Pons (tissue), 1 donor: ENCODE results near the gene LDLRAD3.
A peak's percentile ranks its signal among the peaks of the same experiment; 100 is the strongest.
"Not testable (repeated sequence)": the region's sequence is repeated elsewhere in the genome, so short reads cannot be mapped to it uniquely, and the experiment has no call there.

Experiments
- DNase-seq: peaks from one replicate; pipeline ENCODE4 v3.0.0-alpha.2; 2016; ENCODE audit warnings: low spot score

Gene LDLRAD3

GRCh38 chr11:35995681-35996271 lies 51.9 kb downstream of the LDLRAD3 start:
- no peak for DNase-seq

DNA sequence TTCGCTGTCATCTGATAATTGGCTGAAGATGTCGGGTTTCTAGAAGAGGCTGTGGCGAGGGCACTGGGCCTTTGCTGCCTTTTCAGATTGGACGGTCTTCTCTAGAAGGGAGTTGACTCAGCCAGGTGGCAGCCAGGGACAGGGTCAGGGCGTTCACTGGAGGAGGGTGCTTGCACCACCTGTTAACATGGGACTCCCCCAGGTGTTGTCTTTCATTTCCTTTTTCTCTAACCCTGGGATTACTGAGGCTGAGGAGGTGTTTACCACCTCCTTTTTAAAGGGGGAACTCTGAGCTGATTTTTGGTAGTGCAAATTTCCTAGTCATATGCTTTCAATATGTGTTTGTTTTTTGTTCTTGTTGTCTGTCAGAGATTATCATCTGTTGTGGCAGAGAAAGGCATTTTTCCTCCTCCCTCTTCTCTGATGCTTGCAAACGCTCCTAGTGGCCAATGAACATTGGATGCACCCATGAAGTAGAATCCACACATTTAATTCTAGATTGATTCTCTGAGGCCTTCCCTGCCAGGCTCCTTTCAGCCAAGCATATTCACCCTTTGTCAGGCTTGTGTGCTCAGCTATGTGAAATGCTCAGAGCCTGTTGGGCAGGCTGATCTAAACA lies 54.1 kb downstream of the LDLRAD3 start:
- no peak for DNase-seq

DNA sequence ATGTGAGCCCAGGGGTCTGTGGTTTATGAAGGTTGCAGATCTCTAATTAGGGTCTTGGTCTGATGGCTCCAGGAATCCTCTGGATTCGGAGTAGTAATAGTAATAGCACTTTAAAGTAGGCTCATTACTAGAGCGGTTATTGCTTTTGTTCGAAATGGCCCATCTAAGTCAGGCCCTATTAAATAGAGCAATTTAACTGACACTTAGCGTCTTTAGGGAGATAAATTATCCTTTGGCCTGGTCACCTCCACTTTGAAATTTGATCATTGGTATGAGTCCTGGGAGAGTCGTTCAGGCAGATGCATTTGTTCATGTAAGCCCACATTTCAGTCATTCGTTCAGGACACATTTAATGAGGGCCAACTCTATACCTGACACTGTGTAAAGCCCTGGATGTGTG lies 54.8 kb downstream of the LDLRAD3 start:
- DNase-seq: no peak

GRCh38 chr11:36000616-36001190 lies 56.8 kb downstream of the LDLRAD3 start:
- DNase-seq: no peak

DNA sequence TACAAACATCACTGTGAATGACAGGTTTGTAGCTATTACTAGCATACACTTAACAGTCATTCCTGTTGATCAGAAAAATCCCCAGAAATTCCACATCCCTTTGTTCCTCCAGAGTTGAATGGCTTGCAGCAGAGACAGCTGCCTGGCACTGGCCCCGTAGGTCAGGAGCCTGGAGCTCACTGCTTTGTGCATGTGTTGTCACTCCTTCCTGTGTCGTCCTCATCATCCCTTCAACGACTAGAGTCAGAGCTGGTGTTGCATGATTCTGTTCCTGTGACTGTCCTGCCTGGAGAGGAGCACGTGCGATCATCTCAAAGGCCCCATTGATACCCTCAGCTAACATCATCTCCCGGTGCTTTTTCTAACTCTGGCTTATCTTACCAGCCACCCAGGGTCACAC lies 58.3 kb downstream of the LDLRAD3 start:
- peak; percentile 92 for DNase-seq

- DNase-seq: no peak
Observed at GRCh38 chr11:36002796-36003195, 58.9 kb downstream of the LDLRAD3 start.

- DNase-seq: no peak
Observed at GRCh38 chr11:36006556-36006955, 62.7 kb downstream of the LDLRAD3 start.

DNA sequence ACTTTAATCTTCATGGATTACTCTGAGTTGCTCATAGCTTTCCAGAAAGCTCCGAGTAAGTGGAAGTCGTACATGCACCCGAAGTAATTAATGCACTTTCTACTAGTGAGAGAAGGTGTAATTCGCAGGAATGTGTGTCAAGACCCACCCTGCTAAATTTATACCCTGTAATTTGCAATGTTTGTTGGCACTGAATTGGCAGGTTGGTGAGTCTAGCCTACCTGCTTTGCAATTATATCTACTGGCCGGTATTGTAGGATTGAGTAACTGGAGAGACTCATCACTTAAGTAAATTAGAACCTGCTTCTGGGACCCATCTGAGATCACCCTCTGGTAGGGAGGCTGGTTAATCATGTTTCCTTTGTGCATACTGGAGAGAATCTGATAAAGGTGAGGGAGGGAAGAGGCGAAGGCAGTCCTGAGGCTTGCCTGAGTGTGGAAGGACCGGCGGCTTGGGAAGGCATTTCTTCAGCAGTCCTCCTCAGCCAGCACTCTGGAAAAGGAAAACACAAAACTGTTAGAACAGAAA lies 63.3 kb downstream of the LDLRAD3 start:
- no peak for DNase-seq

DNA sequence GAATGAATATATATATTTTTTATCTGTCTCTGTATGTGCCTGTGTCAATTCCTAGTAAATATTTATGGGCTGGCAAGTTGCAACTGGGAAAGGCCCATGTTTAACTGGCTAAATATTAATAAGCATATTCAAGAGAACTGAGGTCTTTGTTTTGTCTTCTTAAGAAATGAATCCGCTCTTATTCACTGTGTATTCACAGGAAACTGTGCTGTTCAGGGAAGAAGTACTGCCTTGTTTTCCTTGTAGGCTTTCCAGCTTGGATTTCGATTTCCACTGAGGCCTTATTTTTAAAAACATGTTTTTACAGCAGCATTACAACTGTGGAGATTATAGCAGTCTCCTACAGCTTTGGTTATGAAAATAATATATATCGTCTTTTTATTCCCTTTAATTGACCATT lies 64.7 kb downstream of the LDLRAD3 start:
- peak; percentile 82 for DNase-seq

DNA sequence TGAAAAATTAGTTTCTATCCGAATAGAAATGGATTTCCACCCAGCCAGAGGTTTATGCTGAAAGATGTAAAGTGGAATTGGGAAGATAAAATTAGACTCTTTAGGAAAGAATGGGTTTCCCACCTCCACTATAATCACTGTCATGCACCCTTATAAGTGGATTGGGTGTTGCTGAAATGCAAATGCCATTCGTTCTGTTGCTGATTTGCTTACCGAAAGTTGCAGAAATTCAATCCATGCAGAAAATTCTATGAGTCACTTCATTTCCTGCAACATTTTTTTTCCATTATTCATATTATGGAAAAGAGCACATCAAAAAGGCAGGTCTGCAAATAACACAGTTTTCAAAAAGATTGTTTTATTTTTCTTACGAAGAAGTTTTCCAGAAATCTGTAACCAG lies 65.6 kb downstream of the LDLRAD3 start:
- DNase-seq: no peak

DNA sequence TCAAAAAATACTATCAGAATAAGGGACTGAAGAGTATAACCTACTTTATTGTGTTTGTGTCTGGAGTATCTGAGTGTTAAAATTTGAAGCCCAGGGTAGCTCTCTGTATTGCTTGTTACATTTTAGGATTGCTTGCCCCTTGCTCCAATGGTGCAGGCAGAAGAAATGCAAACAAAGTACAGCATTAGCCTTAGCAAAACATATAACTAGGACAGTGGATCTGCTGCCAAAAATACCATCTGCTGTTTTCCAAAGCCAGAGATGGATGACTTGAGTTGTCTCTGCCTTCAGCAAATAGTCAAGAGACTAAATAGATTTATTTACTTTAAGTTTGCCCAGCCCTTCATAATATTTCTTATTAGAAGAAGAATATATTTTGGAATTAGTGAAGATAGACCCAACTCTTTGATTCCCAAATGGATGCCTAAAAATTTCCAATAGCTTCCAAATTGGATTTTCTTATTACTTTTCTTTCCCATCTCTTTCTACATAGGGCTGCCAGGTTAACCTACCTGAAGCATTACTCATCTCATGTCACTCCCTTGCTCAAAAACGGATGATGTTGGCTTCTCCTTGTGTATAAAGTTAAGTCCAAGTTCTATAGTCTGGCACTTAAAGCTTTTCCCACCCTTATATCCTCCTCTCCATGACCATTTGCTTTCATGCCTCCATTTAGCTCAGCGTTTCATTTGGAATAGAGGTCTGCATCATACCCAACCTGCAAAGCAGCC lies 66.3 kb downstream of the LDLRAD3 start:
- DNase-seq: peak; percentile 73

- DNase-seq: no peak
Observed at GRCh38 chr11:36011574-36011973, 67.7 kb downstream of the LDLRAD3 start.

DNA sequence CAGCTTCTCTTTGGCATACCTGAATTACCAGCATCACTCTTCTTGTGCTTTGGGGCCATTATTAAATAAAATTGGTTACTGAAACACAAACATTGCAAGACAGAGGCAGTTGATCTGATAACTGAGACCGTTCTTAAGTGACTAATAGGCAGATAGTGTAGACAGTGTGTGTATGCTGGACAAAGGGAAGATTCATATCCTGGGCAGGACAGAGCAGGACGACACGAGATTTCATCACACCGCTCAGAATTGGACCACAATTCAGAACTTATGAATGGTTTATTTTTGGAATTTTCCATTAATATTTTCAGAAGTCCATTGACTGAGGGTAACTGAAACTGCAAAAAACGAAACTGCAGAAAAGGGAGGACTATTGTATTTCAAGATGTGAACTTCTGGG lies 68.6 kb downstream of the LDLRAD3 start:
- DNase-seq: peak; percentile 68

DNA sequence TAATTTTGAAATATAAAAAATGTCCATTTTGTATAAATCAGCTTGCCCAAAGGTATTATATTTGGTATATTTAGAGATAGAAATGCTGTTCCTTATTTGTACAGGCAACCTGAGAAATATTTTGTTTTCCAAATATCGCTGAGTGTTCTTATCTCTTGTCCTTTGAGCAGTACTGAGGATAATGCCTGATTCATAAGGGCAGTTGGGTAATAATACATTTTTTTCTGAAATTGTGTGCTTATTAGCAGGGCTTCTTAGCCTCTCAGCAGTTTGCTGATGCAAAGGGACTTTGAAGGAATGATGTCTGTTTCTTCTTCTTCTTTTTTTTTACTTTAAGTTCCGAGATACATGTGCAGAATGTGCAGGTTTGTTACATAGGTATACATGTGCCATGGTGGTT lies 69.1 kb downstream of the LDLRAD3 start:
- DNase-seq: no peak

- not testable (repeated sequence) for DNase-seq
Observed at GRCh38 chr11:36013446-36013845, 69.6 kb downstream of the LDLRAD3 start.

DNA sequence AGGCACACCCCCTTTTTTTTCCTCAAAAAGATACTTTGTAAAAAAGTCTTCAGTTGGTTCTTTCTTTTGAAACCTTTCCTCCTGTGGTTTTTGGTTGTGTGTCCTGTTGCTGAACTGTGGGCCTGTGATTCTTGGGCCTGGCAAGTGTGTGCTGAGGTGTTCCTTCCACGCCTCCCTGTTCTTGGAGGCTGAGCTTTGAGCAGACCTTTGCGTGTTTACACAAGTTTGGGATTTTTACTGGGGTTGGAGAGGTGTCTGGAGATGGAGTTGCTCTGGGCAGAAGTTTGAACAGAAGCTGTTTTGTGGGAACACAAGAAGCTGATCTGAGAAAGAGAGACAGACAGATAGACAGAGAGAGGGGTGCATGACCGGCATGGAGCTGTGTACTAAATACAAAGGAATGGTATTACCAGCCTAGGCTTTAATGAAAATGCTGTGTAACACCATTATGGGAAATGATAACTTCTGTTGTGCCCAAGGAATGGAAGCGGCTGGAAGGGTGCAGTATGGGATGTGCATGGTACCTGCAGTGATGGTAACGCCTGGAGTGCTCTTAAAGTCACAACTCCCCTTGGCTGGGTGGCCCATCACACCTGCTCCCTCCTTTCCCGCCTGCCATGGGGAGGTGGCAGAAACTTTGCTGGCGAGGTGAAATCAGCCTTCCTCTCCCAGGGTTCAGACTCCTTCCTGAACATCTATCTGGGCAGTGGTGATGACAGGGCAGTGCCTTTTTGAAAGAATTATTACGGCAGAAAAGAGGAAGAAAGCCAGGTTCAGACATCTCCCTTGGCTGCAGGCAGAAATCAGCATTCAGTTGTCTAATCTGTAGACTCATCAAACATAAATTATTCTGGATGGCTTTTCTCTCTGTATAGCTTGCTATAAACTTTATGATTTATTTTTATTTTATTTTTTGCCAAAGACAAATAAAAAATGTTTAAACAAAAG lies 70.4 kb downstream of the LDLRAD3 start:
- no peak for DNase-seq

- DNase-seq: no peak
Observed at GRCh38 chr11:36014898-36015665, 71.2 kb downstream of the LDLRAD3 start.

DNA sequence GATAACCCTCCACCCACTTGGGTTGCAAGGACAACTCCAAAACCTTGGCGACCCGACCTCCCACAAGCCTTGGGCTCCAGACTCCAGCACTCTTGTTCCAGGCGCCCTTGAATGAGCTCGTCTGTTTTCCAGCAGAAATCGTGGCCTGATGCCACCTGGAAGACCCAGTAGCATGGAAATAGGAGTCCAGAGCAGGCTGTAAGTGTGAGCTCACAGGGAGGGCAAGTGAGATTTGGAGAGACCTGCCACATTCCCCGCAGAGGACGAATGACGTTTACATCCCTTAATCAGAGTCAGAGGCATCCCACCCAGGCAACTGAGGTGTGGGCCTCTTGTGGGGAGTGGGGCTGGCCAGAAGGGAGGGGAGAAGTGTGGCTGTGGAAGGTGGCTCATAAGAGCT lies 71.9 kb downstream of the LDLRAD3 start:
- DNase-seq: peak; percentile 81

- no peak for DNase-seq
Observed at GRCh38 chr11:36016263-36016662, 72.4 kb downstream of the LDLRAD3 start.

GRCh38 chr11:36016709-36017108 lies 72.8 kb downstream of the LDLRAD3 start:
- DNase-seq: no peak

DNA sequence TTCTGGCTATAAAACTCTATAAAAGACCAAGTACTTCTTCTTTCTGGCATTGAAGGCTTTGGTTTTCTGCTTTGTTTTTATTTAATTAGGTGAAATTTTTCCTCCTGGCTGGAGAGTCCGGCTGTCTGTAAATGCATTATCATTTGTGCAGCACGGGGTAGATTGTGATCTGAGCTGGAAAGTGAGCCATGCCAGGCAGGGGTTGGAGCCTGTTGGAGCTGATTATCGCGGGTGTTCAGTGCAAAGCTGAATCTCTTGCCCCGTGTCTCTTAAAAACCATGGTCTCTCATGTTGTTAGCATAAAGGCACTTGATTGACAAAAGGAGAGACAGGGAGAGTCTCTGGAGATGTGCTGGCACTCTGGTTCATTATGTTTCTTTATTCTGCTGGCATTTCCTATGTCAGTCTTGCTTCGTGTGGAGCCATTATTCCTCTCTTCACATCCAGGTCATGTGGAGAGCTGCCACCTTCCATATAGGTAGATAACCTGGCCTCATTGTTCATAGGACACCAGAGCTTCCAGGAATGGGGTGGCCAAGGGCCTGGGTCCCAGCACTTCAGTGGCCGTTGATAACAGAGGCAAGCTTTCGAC lies 75.2 kb downstream of the LDLRAD3 start:
- DNase-seq: no peak
